HepG2 (cell line): ENCODE measurements around the gene PEX19. TPM values are rescaled to one million over a fixed set of nuclear protein-coding genes. Genes with fewer than 3 reads are reported as not detected.

ENCODE experiments used
- DNMT3B ChIP-seq: conservative IDR thresholded peaks from 2 replicates; pipeline ENCODE4 v1.6.1; 2016; ENCODE audit warnings: missing biosample characterization, control low read depth
- E2F5 ChIP-seq: sonication (generic); formaldehyde crosslinking; conservative IDR thresholded peaks from 2 replicates; pipeline ENCODE4 v1.4.0; 2020; ENCODE audit warnings: missing genetic modification reagents
- KIAA2018 ChIP-seq: sonication (generic); formaldehyde crosslinking; IDR thresholded peaks from 2 replicates; pipeline ENCODE4 v1.5.0; 2020; ENCODE audit warnings: mild to moderate bottlenecking, missing genetic modification reagents, borderline replicate concordance
- MXD3 ChIP-seq: IDR thresholded peaks from 2 replicates; pipeline ENCODE4 v1.6.1; 2016; ENCODE audit warnings: mild to moderate bottlenecking, missing biosample characterization, missing genetic modification reagents
- PHF20 ChIP-seq: sonication (generic); formaldehyde crosslinking; IDR thresholded peaks from 2 replicates; pipeline ENCODE4 v1.5.0; 2020; ENCODE audit warnings: mild to moderate bottlenecking, missing genetic modification reagents
- RBAK ChIP-seq: sonication (generic); formaldehyde crosslinking; IDR thresholded peaks from 2 replicates; pipeline ENCODE4 v1.5.1; 2020; ENCODE audit warnings: mild to moderate bottlenecking, missing genetic modification reagents
- SMAD3 ChIP-seq: sonication (generic); formaldehyde crosslinking; IDR thresholded peaks from 2 replicates; pipeline ENCODE4 v1.4.0; 2020; ENCODE audit warnings: missing genetic modification reagents
- STAT6 ChIP-seq: sonication (generic); formaldehyde crosslinking; IDR thresholded peaks from 2 replicates; pipeline ENCODE4 v1.4.0; 2020; ENCODE audit warnings: missing genetic modification reagents, mild to moderate bottlenecking, borderline replicate concordance
- TFDP2 ChIP-seq: sonication (generic); formaldehyde crosslinking; IDR thresholded peaks from 2 replicates; pipeline ENCODE4 v1.4.0; 2020; ENCODE audit warnings: missing genetic modification reagents
- WIZ ChIP-seq: sonication (generic); formaldehyde crosslinking; IDR thresholded peaks from 2 replicates; pipeline ENCODE4 v1.5.1; 2020; ENCODE audit warnings: mild to moderate bottlenecking, missing genetic modification reagents
- ZNF672 ChIP-seq: sonication (generic); formaldehyde crosslinking; IDR thresholded peaks from 2 replicates; pipeline ENCODE4 v1.8.1; 2022; ENCODE audit warnings: missing genetic modification reagents
- ZSCAN22 ChIP-seq: sonication (generic); formaldehyde crosslinking; IDR thresholded peaks from 2 replicates; pipeline ENCODE4 v1.4.0; 2020; ENCODE audit warnings: mild to moderate bottlenecking, missing genetic modification reagents
- polyA plus RNA-seq, 8 experiments: library from polyadenylated mRNA; depleted of rRNA in 3 of 8; stranded (reverse) in 7 of 8; unstranded in 1 of 8; fragments of >200 nt; fragmentation: Illumina TruSeq in 4 of 8; extraction: Trizol in 4 of 8; gene quantifications; 2 replicates each; pipeline versions ENCODE4 v1.2.1 to v1.2.3, GENCODE V29; 2011 to 2016; ENCODE audit warnings: low read depth in 4 of 8, missing spikeins in 1 of 8, mixed read lengths in 1 of 8; ENCODE audit not compliant: insufficient read depth in 1 of 8
- total RNA-seq, 5 experiments: library from RNA; depleted of rRNA; stranded (reverse); fragments of >200 nt; fragmentation: Illumina TruSeq; extraction: Trizol; gene quantifications; 2 replicates each; pipeline ENCODE4 v1.2.3, GENCODE V29; 2016; ENCODE audit warnings: low read depth in 1 of 5

The PEX19 gene
- total and polyA plus RNA-seq, 2 of the 13 experiments (the other 11 are each of a cell fraction or from before 2014, with no cell fraction given), result 47.0 to 51.8 TPM

GRCh38 chr1:160261893-160262794, 22.8 kb downstream of the PEX19 start, which contains the start of gene DCAF8 (continued):
- TF ChIP-seq STAT6 (CRISPR knock-in tag) (0 out of 2 replicates have a peak, but pooled peaks have one; percentile 36), MXD3 (CRISPR knock-in tag) (peak; percentile 86), SMAD3 (no peak), ZNF672 (CRISPR knock-in tag) (no peak), TFDP2 (CRISPR knock-in tag) (peak; percentile 67), RBAK (no peak), ZSCAN22 (0 out of 2 replicates have a peak, but pooled peaks have one; percentile 49), DNMT3B (CRISPR knock-in tag) (no peak), PHF20 (CRISPR knock-in tag) (peak; percentile 87), E2F5 (CRISPR knock-in tag) (0 out of 2 replicates have a peak, but pooled peaks have one; percentile 37), WIZ (CRISPR knock-in tag) (peak; percentile 72; the same call in 1 of the 2 replicates), KIAA2018 (no peak)
